ENCODE measurements around the gene SIX2. TPM values are rescaled to one million over a fixed set of nuclear protein-coding genes. Genes with fewer than 3 reads are reported as not detected.

SIX2 gene
- total and polyA plus RNA-seq, 2 of the 13 experiments (the other 11 are each of a cell fraction or from before 2014, with no cell fraction given) = not detected

DNA sequence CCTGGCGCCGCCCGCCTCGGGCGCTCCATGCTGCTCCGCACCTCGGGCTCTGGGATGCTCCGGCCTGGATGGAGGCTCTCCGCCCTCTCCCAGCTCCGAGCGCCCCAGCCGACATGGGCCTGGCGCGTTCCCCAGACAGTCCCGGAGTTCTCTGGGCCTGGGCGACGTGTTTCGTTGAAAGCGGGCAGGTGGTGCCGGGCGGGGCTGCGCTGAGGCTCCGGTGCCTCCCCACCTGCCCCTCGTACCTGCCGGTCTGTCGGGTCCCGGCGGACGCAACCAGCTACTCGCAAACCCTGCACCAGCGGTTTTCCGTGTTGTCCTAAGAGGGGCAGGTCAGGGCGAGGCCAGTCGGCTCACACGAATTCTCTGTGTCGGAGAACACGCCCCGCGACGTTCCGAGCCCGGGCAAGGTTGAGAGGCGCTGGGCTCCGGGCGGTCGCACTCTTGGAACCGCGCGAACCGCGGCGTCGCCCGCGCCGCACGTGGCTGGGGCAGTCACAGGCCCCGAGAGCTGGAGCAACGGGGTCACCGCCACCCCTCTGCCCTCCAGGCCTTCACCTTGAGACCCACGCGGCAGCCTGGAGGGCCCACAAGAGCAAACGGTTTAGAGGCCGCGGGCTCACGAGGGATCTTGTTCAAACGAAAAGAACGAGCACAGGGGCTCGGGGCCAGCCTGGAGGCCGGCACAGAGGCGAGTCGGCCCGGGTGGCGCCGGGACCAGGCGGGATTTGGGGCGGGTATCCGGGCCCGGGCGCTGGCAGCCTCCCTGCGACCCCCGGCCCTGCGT, 4.2 kb upstream of the SIX2 start:
- intact Hi-C loops (cut with micrococcal nuclease; ENCODE audit: unreplicated experiment) (no loop called here), in situ Hi-C loops (cut with HindIII; ENCODE audit: extremely low pct_ligation_motif_present, low pct_unique_long_range_greater_than_20kb) (no loop called here)
- ChIA-PET CTCF (ENCODE audit: low intra/inter-chr PET ratio, low total read pairs) (no interaction called here), POLR2A (no interaction called here)
- ATAC-seq = no peak
- H3K36me3 ChIP-seq (replicated peaks in 1 of 2; ENCODE audit: control insufficient read depth in 1 of 2, insufficient read depth in 2 of 2, low read length in 2 of 2) = no peaks in the 10 kb centered on the region
- no peak overlapping the region for H3K4me2 ChIP-seq (ENCODE audit: low read depth, low read length)
- 89% methylated on average over 76 of the region's 83 CpGs for WGBS (ENCODE audit: low lambda C conversion rate)
- H3K27me3 ChIP-seq (ENCODE audit: control insufficient read depth in 1 of 2, insufficient read depth in 2 of 2, low read length in 2 of 2) = peaks cover 9 to 53% of the 10 kb centered on the region in 2 experiments; a peak in 4 of 5 replicates
- no peaks in the 10 kb centered on the region for H3K9me3 ChIP-seq (ENCODE audit: low read length)
- H3K9ac ChIP-seq (ENCODE audit: insufficient read depth, low read depth, low read length) = no peak overlapping the region
- no TSS peak for BruUV-seq (replicated peaks)
- no peak overlapping the region; a peak in 1 of 6 replicates for H3K4me3 ChIP-seq (replicated peaks in 1 of 3; ENCODE audit: insufficient read depth in 1 of 3, low read depth in 2 of 3, low read length in 3 of 3)
- no peaks in the 10 kb centered on the region for H3K79me2 ChIP-seq (ENCODE audit: insufficient read depth, low read length)
- 0 out of 2 replicates have a peak, but pooled peaks cover 6% of the 10 kb centered on the region for H3K4me1 ChIP-seq (ENCODE audit: insufficient read depth, low read length)
- no peak for FAIRE-seq
- no peak for DNase-seq (ENCODE audit: low spot score)
- TF ChIP-seq ZNF878 (CRISPR knock-in tag; IDR thresholded peaks at IDR 0.05) (no peak), HDAC2 (CRISPR knock-in tag; IDR thresholded peaks at IDR 0.05) (no peak), DR1 (CRISPR knock-in tag; IDR thresholded peaks at IDR 0.05) (0 out of 2 replicates have a peak, but pooled peaks have one; percentile 8), HNRNPK (IDR thresholded peaks at IDR 0.05; ENCODE audit: low read depth, low read length, poor library complexity, severe bottlenecking) (peak; percentile 3), ADNP (CRISPR knock-in tag; IDR thresholded peaks at IDR 0.05) (no peak)
- TF ChIP-seq, protein P1, sequence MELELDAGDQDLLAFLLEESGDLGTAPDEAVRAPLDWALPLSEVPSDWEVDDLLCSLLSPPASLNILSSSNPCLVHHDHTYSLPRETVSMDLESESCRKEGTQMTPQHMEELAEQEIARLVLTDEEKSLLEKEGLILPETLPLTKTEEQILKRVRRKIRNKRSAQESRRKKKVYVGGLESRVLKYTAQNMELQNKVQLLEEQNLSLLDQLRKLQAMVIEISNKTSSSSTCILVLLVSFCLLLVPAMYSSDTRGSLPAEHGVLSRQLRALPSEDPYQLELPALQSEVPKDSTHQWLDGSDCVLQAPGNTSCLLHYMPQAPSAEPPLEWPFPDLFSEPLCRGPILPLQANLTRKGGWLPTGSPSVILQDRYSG (CRISPR knock-in tag; IDR thresholded peaks at IDR 0.05) = no peak
- H2AFZ ChIP-seq (ENCODE audit: low read length) = no peak overlapping the region
- no peaks in the 10 kb centered on the region for H4K20me1 ChIP-seq (ENCODE audit: insufficient read depth, low read length)
- H3K27ac ChIP-seq (ENCODE audit: extremely low read length, insufficient read depth, low read length) = no peak overlapping the region

GRCh38 chr2:45012733-45013132, 3.5 kb upstream of the SIX2 start:
- BruUV-seq (replicated peaks) = no TSS peak
- intact Hi-C loops (cut with micrococcal nuclease; ENCODE audit: unreplicated experiment) = no loop called here
- WGBS (ENCODE audit: low lambda C conversion rate) = 63% methylated on average over 13 of the region's 13 CpGs

More at GRCh38 chr2:45012733-45013132, 3.5 kb upstream of the SIX2 start:
- Histone ChIP-seq H3K9ac (ENCODE audit: insufficient read depth, low read depth, low read length) (no peak overlapping the region), H3K27me3 (ENCODE audit: control insufficient read depth in 1 of 2, insufficient read depth in 2 of 2, low read length in 2 of 2) (peaks cover 9 to 60% of the 10 kb centered on the region in 2 experiments; a peak in 4 of 5 replicates), H4K20me1 (ENCODE audit: insufficient read depth, low read length) (no peaks in the 10 kb centered on the region), H3K4me1 (ENCODE audit: insufficient read depth, low read length) (0 out of 2 replicates have a peak, but pooled peaks cover 6% of the 10 kb centered on the region), H3K4me2 (ENCODE audit: low read depth, low read length) (no peak overlapping the region), H3K4me3 (replicated peaks in 1 of 3; ENCODE audit: insufficient read depth in 1 of 3, low read depth in 2 of 3, low read length in 3 of 3) (no peak overlapping the region), H3K79me2 (ENCODE audit: insufficient read depth, low read length) (no peaks in the 10 kb centered on the region), H3K9me3 (ENCODE audit: low read length) (no peaks in the 10 kb centered on the region), H2AFZ (ENCODE audit: low read length) (no peak overlapping the region), H3K36me3 (replicated peaks in 1 of 2; ENCODE audit: control insufficient read depth in 1 of 2, insufficient read depth in 2 of 2, low read length in 2 of 2) (no peaks in the 10 kb centered on the region), H3K27ac (ENCODE audit: extremely low read length, insufficient read depth, low read length) (no peak overlapping the region)
- POLR2A ChIA-PET = no interaction called here
- in situ Hi-C loops (cut with HindIII; ENCODE audit: extremely low pct_ligation_motif_present, low pct_unique_long_range_greater_than_20kb) = no loop called here
- CTCF ChIA-PET (ENCODE audit: low intra/inter-chr PET ratio, low total read pairs) = no interaction called here
- DNase-seq (ENCODE audit: low spot score) (no peak), ATAC-seq (no peak), FAIRE-seq (no peak)
- TF ChIP-seq, protein P2, sequence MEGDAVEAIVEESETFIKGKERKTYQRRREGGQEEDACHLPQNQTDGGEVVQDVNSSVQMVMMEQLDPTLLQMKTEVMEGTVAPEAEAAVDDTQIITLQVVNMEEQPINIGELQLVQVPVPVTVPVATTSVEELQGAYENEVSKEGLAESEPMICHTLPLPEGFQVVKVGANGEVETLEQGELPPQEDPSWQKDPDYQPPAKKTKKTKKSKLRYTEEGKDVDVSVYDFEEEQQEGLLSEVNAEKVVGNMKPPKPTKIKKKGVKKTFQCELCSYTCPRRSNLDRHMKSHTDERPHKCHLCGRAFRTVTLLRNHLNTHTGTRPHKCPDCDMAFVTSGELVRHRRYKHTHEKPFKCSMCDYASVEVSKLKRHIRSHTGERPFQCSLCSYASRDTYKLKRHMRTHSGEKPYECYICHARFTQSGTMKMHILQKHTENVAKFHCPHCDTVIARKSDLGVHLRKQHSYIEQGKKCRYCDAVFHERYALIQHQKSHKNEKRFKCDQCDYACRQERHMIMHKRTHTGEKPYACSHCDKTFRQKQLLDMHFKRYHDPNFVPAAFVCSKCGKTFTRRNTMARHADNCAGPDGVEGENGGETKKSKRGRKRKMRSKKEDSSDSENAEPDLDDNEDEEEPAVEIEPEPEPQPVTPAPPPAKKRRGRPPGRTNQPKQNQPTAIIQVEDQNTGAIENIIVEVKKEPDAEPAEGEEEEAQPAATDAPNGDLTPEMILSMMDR (CRISPR knock-in tag; IDR thresholded peaks at IDR 0.05) = no peak
- TF ChIP-seq RFXANK (CRISPR knock-in tag; IDR thresholded peaks at IDR 0.05) = no peak

Data from HepG2 (cell line).